Left lung (tissue), 10 donors: ENCODE data around the gene ADAMTS16. TPM values are rescaled to one million over a fixed set of nuclear protein-coding genes. Genes with fewer than 3 reads are reported as not detected.

Experiments used
- ATAC-seq: fragments of 200-7000 bp; cut with Tn5 transposase; one replicate; pipeline ENCODE4 v1.9.1; 2020; ENCODE audit warnings: moderate library complexity
- DNase-seq, 4 donors: peaks; one replicate each; pipeline ENCODE4 v3.0.0-alpha.2; 2013 to 2020
- H3K27ac ChIP-seq, 2 donors: fragments of 200-600 bp; sonication (generic) in 1 of 2; one replicate each; pipeline versions ENCODE4 v1.5.0 to v1.8.0; 2020 to 2021
- H3K27me3 ChIP-seq, 2 donors: fragments of 200-600 bp; sonication (generic) in 1 of 2; one replicate each; pipeline versions ENCODE4 v1.5.0 to v1.8.0; 2020 to 2021
- H3K36me3 ChIP-seq, 2 donors: fragments of 200-600 bp; sonication (generic) in 1 of 2; one replicate each; pipeline versions ENCODE4 v1.5.0 to v1.8.0; 2020 to 2021
- H3K4me1 ChIP-seq, 2 donors: fragments of 200-600 bp; one replicate each; pipeline ENCODE4 v1.8.0; 2021
- H3K4me3 ChIP-seq, 2 donors: fragments of 200-600 bp; sonication (generic) in 1 of 2; one replicate each; pipeline versions ENCODE4 v1.5.0 to v1.8.0; 2020 to 2021; ENCODE audit warnings: mild to moderate bottlenecking in 1 of 2
- H3K9me3 ChIP-seq, 2 donors: fragments of 200-600 bp; sonication (generic) in 1 of 2; one replicate each; pipeline versions ENCODE4 v1.5.0 to v1.8.0; 2020 to 2021
- intact Hi-C, 2 donors: fragments of 100-400 bp; cut with DNase I; formaldehyde crosslinking; loops; one replicate each; pipeline versions ENCODE4 v1.11.2 to v1.14.2; 2022
- polyA plus RNA-seq, 6 donors: library from polyadenylated mRNA; unstranded; fragments of 120-200 nt; gene quantifications; one replicate each; pipeline ENCODE4 v1.2.1, GENCODE V29; 2013; ENCODE audit not compliant: insufficient read length in 6 of 6
- total RNA-seq, 2 donors: library from RNA; stranded (reverse); fragmentation: NEBNext Ultra II Directional; extraction: Animal tissue kit (Norgen Biotek cat#: 25700); gene quantifications; one replicate each; pipeline ENCODE4 v1.2.1, GENCODE V29; 2021
- TF ChIP-seq, protein P1 (sequence below), 2 donors: fragments of 200-600 bp; sonication (generic) in 1 of 2; IDR thresholded peaks; one replicate each; pipeline versions ENCODE4 v1.5.0 to v1.8.0; 2021; ENCODE audit warnings: antibody characterized with exemption in 2 of 2
- donor health status: DM: no; HTN: yes; CAD: no.
- donor health status: DM: no; HTN: no; CAD: no.

The ADAMTS16 gene
- total and polyA plus RNA-seq, 8 donors: 0.29 to 28.7 (median 1.1) TPM

DNA sequence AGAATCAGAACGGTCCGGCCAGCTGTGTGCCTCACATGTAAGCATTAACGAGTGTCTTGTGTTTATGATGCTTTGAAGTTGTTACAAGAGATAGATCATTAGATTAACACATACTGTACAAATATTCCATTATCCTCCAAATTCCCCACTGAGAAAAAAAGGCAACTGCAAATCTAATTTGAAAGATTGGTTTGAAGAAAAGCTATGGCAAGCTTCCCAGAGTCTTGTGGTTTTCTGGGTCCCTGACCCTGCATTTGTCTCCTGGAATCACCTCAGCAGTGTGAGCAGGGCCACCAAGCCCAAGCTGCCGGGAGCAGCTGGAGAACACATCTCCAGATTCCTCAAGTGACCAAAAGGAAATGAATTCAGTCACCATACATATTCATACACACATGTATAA is 36.9 kb upstream of the ADAMTS16 start:
- H3K9me3 ChIP-seq: peaks cover 0 to 7% of the 10 kb centered on the region in 2 donors
- H3K4me3 ChIP-seq: no peak overlapping the region
- H3K27me3 ChIP-seq: peaks cover 4 to 22% of the 10 kb centered on the region in 2 donors
- no peaks in the 10 kb centered on the region for H3K4me1 ChIP-seq
- TF ChIP-seq, protein P1, sequence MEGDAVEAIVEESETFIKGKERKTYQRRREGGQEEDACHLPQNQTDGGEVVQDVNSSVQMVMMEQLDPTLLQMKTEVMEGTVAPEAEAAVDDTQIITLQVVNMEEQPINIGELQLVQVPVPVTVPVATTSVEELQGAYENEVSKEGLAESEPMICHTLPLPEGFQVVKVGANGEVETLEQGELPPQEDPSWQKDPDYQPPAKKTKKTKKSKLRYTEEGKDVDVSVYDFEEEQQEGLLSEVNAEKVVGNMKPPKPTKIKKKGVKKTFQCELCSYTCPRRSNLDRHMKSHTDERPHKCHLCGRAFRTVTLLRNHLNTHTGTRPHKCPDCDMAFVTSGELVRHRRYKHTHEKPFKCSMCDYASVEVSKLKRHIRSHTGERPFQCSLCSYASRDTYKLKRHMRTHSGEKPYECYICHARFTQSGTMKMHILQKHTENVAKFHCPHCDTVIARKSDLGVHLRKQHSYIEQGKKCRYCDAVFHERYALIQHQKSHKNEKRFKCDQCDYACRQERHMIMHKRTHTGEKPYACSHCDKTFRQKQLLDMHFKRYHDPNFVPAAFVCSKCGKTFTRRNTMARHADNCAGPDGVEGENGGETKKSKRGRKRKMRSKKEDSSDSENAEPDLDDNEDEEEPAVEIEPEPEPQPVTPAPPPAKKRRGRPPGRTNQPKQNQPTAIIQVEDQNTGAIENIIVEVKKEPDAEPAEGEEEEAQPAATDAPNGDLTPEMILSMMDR (IDR thresholded peaks at IDR 0.05): no peak
- H3K27ac ChIP-seq: no peak overlapping the region
- no peaks in the 10 kb centered on the region for H3K36me3 ChIP-seq
- DNase-seq (no peak), ATAC-seq (no peak)
- intact Hi-C loops: no loop called here

DNA sequence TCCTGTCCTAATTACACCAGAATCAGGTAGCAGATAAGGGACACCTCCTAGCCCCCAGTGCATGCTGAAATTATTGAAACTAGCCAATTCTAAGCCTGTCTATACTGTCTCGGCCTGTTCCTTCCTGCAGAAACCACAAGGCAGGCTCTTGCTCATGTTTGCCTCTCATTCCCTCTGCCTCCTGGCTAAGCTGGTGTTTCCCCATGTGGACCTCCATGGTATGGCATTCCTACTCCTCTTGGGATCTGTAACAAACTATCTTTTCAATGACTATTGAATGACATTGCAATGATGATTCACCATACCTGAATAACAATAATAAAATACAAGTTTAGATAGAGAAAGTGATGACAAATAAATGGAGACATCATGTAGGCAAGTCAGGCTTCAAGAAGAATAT is 35.6 kb upstream of the ADAMTS16 start:
- Histone ChIP-seq H3K4me1 (no peaks in the 10 kb centered on the region), H3K36me3 (no peaks in the 10 kb centered on the region), H3K4me3 (no peak overlapping the region), H3K9me3 (peaks cover 0 to 7% of the 10 kb centered on the region in 2 donors), H3K27me3 (peaks cover 0 to 22% of the 10 kb centered on the region in 2 donors), H3K27ac (no peak overlapping the region)
- intact Hi-C loops: no loop called here
- DNase-seq: no peak
- ATAC-seq: no peak
- TF ChIP-seq, protein P1 (IDR thresholded peaks at IDR 0.05): no peak

DNA sequence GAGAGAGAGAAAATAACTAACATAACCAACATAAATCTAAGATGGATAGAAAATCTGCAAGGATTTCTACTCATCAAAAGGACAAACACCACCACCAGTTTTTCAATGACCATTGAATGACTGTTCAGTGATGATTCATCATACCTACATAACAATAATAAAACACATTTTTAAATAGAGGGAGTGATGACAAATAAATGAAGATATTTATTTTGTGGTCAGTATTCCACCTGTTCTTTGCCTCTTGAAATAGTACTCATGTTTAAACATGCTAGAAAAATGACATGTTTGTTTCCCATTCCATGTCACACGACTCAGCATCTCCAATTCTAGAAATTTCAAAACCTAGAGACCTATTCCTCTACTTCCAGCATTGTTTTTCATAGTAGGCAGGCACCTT is 34.6 kb upstream of the ADAMTS16 start:
- Histone ChIP-seq H3K27me3 (peaks cover 0 to 22% of the 10 kb centered on the region in 2 donors), H3K4me1 (no peaks in the 10 kb centered on the region), H3K36me3 (no peaks in the 10 kb centered on the region), H3K27ac (no peak overlapping the region), H3K4me3 (no peak overlapping the region), H3K9me3 (peaks cover 0 to 3% of the 10 kb centered on the region in 2 donors)
- TF ChIP-seq, protein P1 (IDR thresholded peaks at IDR 0.05): no peak
- intact Hi-C loops: no loop called here
- ATAC-seq (no peak), DNase-seq (no peak)

DNA sequence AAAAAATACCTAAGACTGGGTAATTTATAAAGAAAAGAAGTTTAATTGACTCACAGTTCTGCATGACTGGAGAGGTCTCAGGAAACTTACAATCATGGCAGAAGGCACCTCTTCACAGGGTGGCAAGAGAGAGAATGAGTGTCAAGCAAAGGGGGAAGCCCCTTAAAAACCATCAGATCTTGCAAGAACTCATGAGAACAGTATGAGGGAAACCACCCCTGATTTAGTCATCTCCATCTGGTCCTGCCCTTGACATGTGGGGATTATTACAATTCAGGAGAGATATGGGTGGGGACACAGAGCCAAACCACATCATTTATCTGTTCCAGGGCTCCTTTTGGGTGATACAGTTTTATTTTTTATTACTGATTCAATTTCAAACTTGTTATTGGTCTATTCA is 23.2 kb upstream of the ADAMTS16 start:
- H3K4me3 ChIP-seq: no peak overlapping the region
- intact Hi-C loops: no loop called here
- no peaks in the 10 kb centered on the region for H3K36me3 ChIP-seq
- no peaks in the 10 kb centered on the region for H3K27me3 ChIP-seq
- DNase-seq (no peak), ATAC-seq (no peak)
- no peak overlapping the region for H3K27ac ChIP-seq
- H3K9me3 ChIP-seq: peaks cover 0 to 12% of the 10 kb centered on the region in 2 donors
- TF ChIP-seq, protein P1 (IDR thresholded peaks at IDR 0.05): no peak
- H3K4me1 ChIP-seq: no peaks in the 10 kb centered on the region

DNA sequence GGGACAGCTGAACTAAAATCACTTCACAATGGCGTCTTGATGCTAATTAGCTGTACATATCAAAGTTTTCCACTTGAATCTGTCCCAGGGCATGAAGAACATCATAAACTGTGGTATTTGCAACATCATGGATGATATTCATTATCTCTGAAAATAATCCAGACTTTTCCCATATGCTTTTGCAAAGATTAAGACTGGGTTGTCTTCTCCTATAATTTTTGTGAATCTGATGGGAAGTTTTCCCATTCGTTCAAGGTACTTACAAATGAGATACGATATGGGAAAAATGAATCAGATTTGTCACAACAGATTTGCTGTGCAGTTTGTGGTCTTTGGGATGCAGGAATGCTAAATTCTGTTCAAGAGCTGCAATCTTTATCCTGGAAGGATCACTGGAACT is 17.4 kb upstream of the ADAMTS16 start:
- Histone ChIP-seq H3K4me1 (no peaks in the 10 kb centered on the region), H3K4me3 (no peak overlapping the region), H3K27me3 (no peaks in the 10 kb centered on the region), H3K36me3 (no peaks in the 10 kb centered on the region), H3K9me3 (peaks cover 0 to 5% of the 10 kb centered on the region in 2 donors), H3K27ac (no peak overlapping the region)
- TF ChIP-seq, protein P1 (IDR thresholded peaks at IDR 0.05): no peak
- DNase-seq (no peak), ATAC-seq (no peak)
- intact Hi-C loops: no loop called here
